KBM-7 (cell line): ENCODE results near the gene TRAPPC5.
A peak's percentile ranks its signal among the peaks of the same experiment; 100 is the strongest.

Experiments used
- DNase-seq: peaks from one replicate; pipeline ENCODE4 v3.0.0-alpha.2; 2015
- in situ Hi-C: fragments of 300-500 bp; cut with MboI; formaldehyde crosslinking; loops from 2 replicates; pipeline ENCODE4 v1.14.3; 2020; ENCODE audit warnings: low sequenced_read_pairs, low pct_unique_long_range_greater_than_20kb, mixed read lengths

Gene TRAPPC5

DNA sequence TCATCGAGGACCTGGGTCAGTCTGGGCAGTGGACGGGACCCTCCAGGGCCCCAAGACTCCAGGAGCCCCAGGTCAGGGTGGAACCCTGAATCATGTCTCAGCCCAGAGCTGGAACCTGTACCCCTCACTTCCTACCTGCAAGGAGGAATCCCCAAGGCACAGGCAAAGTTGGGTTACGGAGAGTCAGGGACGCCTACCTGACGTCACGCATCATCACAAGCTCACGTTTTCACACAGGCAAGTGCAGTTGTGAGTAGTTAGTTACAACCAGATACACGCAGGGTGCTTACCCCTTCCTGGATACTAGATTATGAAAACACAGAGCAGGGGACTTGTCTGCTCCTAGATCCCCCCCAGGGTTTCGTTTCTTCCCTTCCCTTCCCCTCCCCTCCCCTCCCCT, 9.8 kb upstream of the TRAPPC5 start:
- in situ Hi-C loops, result no loop called here
- DNase-seq, result no peak

DNA sequence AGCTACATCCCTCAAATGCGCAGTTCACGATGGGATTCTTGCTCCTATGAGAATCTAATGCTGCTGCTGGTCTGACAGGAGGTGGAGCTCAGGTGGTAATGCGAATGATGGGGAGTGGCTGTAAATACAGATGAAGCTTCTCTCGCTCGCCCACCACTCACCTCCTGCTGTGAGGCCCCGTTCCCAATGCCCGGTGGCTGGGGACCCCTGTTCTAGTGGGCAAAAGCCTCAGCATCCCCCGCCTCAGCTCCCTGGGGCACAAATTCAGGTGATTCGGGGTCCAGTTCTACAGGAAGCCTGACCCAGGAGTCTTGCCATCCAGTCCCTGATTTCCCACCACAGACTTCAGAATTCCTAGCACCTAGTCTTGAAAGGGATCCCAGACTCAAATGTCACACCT, 8.1 kb upstream of the TRAPPC5 start:
- no peak for DNase-seq
- in situ Hi-C loops, result no loop called here

DNA sequence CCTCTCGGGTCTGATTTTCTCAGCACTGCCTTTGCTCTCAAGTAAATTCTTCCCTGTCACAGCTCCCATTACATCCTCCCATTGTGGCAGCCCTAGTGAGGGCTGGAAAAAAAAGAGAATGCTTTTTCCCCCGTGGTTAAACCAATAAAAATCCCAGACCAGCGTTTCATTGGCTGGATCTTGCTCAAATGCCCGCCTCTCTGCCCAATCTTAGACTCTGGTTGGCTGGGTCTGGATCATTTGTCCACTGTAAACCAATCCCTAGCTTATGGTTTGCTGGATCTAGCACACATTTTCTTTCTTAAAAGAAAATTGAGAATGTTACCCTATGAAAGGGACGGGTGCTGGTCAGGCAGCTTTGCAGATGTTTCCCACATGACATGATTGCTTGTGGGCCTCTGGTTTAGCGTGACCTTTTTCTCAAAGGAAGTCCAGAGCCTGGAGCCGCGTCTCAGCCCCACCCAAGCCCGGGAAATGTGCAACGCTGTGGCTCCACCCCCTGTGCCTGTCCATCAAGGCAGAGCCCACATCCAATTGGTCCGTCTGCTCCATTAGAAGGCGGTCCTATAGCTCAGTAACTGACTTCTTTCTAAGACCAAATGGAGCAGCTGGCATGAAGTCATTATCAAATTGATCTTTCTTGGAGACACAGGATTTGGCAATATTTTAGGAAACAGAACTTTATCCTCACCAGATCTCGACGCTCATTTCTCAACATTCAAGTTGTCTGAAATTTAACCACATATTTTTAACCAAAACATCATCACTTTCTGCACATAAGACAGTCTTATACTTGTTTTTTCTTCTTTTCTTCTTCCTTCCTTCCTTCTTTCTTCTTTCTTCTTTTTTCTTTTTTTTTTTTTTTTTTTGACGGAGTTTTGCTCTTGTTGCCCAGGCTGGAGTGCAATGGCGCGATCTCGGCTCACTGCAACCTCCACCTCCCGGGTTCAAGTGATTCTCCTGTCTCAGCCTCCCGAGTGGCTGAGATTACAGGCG, 6.3 kb upstream of the TRAPPC5 start:
- in situ Hi-C loops, result no loop called here
- DNase-seq, result peak; percentile 90

DNA sequence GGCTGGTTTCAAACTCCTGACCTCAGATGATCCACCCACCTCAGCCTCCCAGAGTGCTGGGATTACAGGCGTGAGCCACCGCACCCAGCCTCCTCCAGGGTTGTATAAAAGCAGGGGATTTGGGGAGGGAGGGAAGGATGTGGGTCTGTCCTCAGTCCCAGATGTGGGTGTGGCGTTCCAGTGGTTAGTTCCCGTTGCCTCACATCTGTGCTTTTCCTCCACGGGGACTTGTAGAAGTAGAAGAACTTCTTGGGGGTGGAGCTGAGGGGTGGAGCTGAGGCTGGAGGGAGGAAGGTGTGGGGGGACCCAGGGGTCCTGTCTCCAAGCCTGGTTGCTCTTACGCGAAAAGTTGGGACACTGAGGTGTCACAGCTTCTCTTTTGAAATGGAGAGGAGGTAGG, 4.3 kb upstream of the TRAPPC5 start:
- in situ Hi-C loops, result no loop called here
- peak; percentile 90 for DNase-seq

DNA sequence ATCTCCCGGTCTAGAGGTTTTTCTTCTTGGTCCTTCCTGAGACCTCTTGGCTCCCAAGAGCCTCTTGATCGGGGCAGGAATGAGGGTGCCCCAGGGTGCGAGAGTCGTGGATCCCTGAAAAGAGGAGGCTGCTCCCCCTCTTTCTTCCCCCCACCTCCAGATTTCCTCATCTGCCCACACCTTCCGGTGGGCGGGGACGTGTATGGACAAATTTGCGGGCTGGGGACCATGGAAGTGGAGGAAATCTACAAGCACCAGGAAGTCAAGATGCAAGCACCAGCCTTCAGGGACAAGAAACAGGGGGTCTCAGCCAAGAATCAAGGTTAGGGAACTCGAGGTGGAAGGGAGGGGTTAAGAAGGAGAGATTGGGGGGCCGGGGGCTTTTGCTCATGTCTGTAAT, 3.8 kb upstream of the TRAPPC5 start, which contains the start of gene MCEMP1:
MCEMP1 (plus strand) TSS at position 237 of the 400 bp plus-strand sequence; CDS start at position 268, 31 bp downstream.
- no peak for DNase-seq
- in situ Hi-C loops, result no loop called here

DNA sequence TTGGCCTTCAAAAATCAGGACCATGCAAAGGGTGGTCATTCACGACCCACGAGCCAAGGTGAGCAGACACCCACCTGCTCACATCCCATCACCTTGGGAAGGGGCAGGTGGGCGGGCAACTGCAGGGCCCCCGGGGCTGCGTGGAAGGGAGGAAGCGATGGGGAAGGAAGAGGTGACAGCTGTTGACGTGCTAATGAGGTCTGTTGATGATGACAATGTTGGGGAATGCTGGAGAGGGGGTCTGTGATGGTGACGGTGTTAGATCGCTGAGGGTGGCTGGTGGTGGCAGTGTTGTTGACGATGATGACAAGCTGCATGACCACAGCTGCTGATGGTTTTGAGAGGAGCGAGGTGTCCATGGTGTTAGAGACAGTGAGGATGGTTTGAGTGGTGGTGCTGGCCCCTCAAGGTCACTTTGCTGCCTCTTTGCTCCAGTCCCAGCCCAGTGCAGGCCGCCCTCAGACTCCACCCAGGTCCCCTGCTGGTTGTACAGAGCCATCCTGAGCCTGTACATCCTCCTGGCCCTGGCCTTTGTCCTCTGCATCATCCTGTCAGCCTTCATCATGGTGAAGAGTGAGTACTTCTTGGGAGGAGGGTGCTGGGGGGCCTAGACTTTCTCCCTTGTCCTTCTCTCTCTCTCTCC, 2.8 kb upstream of the TRAPPC5 start:
- no peak for DNase-seq
- in situ Hi-C loops, result no loop called here

DNA sequence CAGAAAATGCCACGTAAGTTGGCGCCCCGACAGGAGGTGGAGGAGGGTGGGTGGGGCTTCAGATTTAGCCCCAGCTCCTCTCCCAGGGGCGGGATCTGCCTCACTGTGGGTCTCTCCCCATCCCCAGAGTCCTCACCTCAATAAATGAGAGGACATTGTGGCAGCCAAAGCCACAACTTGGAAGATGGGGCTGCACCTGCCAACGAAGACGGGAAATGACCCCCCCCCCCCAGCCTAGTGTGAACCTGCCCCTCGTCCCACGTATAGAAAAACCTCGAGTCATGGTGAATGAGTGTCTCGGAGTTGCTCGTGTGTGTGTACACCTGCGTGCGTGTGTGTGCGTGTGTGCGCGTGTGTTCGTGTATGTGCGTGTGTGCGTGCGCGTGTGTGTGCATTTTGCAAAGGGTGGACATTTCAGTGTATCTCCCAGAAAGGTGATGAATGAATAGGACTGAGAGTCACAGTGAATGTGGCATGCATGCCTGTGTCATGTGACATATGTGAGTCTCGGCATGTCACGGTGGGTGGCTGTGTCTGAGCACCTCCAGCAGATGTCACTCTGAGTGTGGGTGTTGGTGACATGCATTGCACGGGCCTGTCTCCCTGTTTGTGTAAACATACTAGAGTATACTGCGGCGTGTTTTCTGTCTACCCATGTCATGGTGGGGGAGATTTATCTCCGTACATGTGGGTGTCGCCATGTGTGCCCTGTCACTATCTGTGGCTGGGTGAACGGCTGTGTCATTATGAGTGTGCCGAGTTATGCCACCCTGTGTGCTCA, 1.5 kb upstream of the TRAPPC5 start:
- DNase-seq, result peak; percentile 20
- in situ Hi-C loops, result no loop called here

DNA sequence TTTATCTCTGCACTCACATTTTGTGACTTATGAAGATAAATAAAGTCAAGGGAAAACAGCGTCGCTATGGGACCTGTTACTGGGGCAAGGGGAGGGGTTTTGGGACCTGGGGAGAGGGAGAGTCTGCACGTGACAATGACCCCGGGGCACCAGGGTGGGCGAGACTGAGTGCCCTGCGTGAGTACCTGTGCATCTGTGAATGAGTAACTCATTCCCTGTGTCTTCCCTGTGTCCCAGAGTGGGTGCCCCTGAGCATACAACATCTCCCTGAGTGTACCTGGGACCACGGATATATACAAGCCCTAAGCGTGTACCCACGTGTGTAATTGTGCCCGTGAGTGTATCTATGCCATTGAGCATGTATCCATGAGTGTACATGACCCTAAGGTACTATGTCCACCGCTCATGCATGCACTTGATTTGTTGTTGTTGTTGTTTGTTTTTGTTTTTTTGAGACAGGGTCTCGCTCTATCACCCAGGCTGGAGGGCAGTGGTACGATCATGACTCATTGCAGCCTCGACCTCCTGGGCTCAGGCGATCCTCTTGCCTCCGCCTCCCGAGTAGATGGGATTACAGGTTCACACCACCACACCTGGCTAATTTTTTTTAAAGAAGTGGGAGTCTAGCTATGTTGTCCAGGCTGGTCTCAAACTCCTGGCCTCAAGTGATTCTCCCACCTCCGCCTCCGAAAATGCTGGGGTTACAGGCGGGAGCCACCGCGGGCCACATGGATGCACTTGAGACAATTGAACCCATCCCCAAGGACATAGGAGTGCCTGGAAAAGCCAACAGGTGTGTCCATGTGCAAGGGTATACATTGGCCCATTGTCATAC, 645 bp upstream of the TRAPPC5 start:
- no peak for DNase-seq
- in situ Hi-C loops, result no loop called here

DNA sequence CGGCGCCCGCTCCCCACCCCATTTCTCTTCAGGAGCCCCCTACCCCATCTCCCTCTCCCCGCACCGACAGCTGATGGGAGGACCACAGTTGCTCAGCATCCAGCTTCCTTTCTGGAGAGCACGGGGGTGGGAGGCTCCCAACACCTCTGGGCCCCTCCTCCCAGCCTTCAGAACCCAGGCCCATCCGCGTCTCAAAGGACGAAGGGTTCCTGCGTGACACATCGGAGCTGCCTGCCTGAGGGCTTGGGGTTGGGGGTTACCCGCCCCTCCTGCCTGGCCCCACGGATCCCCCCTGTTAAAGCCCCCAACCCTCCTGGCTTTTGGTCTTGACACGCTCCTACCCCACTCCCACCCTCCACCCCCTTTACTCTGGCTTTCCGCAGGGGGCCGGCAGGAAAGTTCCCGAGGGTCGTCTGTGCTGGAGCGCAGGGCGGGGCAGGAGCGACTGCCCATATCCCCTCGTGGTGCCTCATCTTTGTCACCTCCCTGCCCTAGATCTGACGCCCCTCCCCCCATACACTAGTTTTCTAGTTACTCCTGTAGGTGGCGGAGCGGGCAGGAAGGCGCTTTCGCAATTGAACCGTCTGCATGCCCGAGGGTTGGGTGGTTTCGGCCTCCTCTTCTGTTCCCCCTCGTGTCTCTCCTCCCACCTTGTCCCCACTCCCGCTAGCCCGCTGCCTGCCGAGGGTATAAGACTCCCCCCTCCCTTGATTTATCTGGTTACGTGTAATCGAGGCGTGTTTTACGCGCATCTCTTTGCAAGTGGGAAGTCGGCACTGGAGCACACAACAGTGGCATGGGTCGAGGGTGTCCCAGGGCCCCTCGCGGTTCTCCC, 924 bp downstream of the TRAPPC5 start:
- DNase-seq, result peak; percentile 92
- in situ Hi-C loops, result no loop called here

DNA sequence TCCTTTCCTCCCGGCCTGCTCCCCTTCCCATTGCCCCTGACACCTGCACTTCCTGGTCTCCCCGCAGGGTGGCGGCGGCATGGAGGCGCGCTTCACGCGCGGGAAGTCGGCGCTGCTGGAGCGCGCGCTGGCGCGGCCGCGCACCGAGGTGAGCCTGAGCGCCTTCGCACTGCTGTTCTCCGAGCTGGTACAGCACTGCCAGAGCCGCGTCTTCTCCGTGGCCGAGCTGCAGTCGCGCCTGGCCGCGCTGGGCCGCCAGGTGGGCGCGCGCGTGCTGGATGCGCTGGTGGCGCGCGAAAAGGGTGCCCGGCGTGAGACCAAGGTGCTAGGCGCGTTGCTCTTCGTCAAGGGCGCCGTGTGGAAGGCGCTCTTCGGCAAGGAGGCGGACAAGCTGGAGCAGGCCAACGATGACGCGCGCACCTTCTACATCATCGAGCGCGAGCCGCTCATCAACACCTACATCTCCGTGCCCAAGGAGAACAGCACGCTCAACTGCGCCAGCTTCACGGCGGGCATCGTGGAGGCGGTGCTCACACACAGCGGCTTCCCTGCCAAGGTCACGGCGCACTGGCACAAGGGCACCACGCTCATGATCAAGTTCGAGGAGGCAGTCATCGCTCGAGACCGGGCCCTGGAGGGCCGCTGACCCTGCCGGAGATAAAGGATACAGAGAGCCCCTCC, 1.7 kb downstream of the TRAPPC5 start:
- DNase-seq, result no peak
- in situ Hi-C loops, result no loop called here

DNA sequence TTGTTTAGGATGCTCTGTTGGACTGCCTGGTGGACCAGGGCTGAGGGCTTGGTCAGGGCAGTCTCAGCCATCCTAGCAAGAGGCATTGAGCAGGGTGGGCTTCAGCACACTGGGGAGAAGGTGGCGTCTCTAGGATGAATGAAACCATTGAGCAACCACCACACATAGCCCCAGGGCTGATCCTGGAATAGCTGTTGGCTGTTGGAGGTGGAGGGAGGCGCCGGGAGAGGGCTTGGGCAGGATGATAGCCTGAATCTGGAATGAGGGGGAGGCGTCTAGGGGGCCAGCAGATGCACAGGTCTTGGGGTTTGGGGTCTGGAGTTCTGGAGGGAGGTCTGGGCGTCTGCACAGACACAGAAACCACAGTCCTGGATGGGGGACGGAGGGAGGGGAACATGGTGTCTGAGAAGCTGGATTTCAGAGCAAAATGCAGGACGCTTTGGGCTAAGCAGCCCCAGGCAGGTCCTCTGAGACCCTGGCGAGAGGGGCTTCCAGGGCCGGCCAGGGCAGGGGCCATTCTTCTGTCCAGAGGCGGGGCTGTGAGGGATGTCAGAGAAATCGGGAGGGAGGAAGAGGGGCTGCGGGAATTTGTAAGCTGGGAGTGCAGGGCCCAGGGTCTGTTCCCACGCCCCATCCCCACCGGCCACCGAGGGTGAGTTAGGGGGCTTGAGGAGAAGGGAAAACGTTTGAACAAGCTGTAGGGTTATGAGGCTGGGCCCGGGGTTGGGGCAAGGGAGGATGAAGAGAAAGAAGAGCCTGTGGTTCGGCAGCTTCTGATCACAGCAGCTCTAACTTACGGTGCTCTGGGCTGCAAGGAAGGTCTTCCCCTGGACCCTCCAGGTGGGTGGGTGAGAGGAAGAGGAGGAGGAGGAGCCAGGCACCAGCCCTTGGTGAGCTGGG, 5.2 kb downstream of the TRAPPC5 start:
- in situ Hi-C loops, result no loop called here
- DNase-seq, result no peak

DNA sequence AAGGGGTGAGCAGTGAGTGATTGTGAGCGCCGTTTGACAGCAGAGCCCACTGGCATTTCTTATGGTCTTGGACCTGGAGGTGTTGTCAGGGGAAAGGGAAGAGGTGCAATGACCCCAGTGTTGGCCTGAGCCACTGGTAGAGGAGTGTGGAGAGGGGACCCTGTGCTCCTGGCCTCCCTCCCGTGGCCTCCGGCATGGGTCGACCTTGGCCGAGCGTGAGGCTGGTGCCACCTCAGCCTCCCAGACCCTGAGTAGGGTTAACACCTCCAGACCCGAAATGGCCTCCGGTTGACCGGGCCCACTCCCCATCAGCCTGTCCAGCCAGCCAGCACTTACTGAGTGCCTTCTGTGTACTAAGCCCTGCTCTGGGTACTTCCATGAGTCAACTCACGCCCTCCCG, 6.5 kb downstream of the TRAPPC5 start:
- DNase-seq, result no peak
- in situ Hi-C loops, result no loop called here

DNA sequence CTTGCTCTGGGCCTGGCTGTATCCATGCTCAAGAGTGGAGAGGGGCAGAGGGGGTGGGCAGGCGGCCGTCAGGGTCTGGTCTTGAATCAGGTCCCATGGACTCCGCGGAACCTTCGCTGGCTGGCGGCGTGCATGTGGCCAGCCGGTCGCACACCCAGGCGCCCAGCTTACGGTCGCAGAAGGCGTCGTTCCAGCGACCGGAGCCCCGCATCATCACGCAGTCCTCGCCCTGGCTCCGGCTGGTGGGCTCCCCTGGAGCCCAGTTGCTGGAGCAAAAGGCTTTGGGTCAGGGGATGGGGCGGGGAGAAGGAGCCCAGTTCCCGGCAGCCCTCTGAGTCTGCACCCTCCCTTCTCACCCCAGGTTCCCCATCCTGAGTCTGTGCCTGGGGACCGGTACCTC, 8.5 kb downstream of the TRAPPC5 start:
- DNase-seq, result no peak
- in situ Hi-C loops, result no loop called here

DNA sequence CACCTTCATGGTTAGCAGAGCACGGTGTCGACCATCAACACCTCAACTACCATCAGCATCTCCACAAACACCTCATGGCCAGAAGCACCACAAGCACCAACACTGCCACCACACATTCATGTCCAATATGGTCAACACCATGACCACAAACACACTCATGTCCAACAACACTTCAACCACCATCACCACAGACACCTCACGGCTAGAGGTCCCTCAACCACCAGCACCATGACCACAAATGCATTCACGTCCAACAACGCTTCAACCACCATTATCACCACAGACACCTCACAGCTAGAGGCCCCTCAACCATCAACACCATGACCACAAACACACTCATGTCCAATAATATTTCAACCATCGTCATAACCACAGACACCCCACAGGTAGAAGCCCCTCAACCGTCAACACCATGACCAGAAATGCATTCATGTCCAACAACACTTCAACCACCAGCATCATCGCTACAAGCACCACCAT, 10.2 kb downstream of the TRAPPC5 start:
- DNase-seq, result no peak
- in situ Hi-C loops, result no loop called here

DNA sequence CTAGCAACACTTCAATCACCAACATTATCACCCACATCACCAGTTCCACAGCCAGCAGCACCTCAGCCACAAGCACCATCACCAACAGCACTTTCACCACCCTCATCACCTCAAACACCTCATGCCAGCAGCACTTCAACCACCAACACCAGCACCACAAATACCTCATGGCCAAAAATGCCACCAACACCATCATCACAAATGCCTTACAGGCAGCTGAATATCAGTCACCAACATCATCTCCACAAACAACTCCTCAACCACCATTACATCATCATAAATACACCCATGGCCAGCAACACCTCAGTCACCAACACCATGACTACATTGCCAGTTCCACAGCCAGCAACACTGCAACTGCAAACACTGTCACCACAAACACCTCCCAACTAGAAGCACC, 10.9 kb downstream of the TRAPPC5 start:
- in situ Hi-C loops, result no loop called here
- DNase-seq, result no peak

DNA sequence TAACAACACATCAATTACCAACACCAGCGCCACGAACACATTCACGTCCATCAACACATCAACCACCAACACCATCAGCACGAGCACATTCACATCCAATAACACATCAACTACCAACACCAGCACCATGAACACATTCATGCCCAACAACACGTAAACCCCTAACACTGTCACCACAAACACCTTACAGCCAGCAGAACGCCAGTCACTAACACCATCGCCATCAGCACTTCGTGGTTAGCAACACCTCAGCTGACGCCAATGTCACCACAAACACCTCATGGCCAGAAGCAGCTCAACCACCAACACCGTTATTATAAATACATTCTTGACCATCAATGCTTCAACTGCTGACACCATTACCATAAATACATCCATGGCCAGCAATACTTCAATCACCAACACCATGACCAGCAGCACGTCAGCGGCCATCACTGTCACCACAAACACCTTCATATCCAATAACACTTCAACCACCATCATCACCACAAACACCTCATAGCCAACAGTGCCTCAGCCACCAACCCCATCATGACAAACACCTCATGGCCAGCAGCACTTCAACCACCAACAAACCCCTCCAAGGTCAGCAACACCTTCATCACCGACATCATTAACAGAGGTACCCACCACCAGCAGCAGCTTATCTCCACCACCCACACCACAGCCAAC, 11.9 kb downstream of the TRAPPC5 start:
- no peak for DNase-seq
- in situ Hi-C loops, result no loop called here
